ENCODE data around the gene MMP17. TPM values are rescaled to one million over a fixed set of nuclear protein-coding genes. Genes with fewer than 3 reads are reported as not detected.

Gene MMP17
- total and polyA plus RNA-seq, 2 donors (not counting 3 experiments of a cell fraction or from before 2014, with no cell fraction given) = 3.6 to 10.8 TPM

DNA sequence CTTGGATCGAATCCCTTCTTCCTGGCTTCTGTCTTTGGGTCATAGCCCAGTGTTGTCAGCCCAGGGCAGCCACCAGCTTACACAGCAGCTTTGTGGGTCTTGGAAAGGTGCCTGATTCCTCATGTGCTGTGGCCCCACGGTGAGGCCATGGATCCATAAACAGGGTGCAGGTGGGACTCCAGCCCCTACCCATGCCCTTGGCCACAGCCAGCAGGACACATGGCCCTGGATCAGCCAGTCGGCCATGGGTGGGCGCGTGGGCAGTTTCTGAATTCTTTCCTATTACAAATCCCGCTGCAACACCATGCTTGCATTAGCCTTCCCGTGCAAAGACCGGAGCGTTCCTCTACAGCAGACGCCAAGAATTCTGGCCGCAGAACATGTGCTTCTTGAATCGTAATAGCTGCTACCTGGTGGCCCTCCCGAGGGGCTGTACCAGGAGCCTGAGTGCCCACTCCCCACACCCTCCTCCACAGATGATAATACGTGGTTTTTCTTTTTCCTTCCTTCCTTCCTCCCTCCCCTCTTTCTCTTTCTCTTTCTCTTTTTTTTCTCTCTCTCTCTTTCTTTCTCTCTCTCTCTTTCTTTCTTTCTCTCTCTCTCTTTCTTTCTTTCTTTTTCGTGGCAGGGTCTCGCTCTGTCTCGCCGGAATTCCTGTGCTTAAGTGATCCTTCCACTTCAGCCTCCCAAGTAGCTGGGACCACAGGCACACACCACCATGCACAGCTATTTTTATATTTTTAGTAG lies 2.9 kb upstream of the MMP17 start:
- Histone ChIP-seq H4K20me1 (replicated peaks; ENCODE audit: control insufficient read depth, extremely low read depth, insufficient read depth, low read length) (no peaks in the 10 kb centered on the region), H3K27ac (ENCODE audit: insufficient read depth, low read depth, low read length) (no peak overlapping the region), H3K27me3 (ENCODE audit: control insufficient read depth in 2 of 2, insufficient read depth in 2 of 2, low read length in 2 of 2) (peaks cover 0 to 4% of the 10 kb centered on the region in 2 experiments), H3K79me2 (ENCODE audit: control insufficient read depth, insufficient read depth, low read length) (no peaks in the 10 kb centered on the region), H3K4me3 (replicated peaks in 1 of 3; ENCODE audit: insufficient read depth in 1 of 3, low read depth in 1 of 3, low read length in 3 of 3) (no peak overlapping the region), H3K9me3 (replicated peaks; ENCODE audit: control insufficient read depth, insufficient read depth, low read length) (no peaks in the 10 kb centered on the region), H3K36me3 (ENCODE audit: control insufficient read depth in 2 of 2, extremely low read depth in 1 of 2, insufficient read depth in 2 of 2, low read length in 2 of 2) (no peaks in the 10 kb centered on the region), H2AFZ (ENCODE audit: low read depth, low read length) (no peak overlapping the region), H3K9me1 (replicated peaks; ENCODE audit: control insufficient read depth, extremely low read depth, insufficient read depth, low read length) (no peaks in the 10 kb centered on the region), H3K4me1 (ENCODE audit: control insufficient read depth, extremely low read depth, insufficient read depth, low read length) (peaks cover 8% of the 10 kb centered on the region), H3K4me2 (ENCODE audit: insufficient read depth, low read length) (no peak overlapping the region), H3K9ac (replicated peaks; ENCODE audit: extremely low read depth, insufficient read depth, low read length) (no peak overlapping the region)
- dilution Hi-C loops (cut with MboI; ENCODE audit: extremely low pct_ligation_motif_present, low sequenced_read_pairs) = no loop called here
- FAIRE-seq = no peak
- TF ChIP-seq CTCF (IDR thresholded peaks at IDR 0.05; ENCODE audit: extremely low read depth in 1 of 2, insufficient read depth in 1 of 2, low read depth in 1 of 2, low read length in 2 of 2) (no peak), FOS (IDR thresholded peaks at IDR 0.05; ENCODE audit: borderline replicate concordance, insufficient read depth, low read length) (no peak), JUN (IDR thresholded peaks at IDR 0.05; ENCODE audit: borderline replicate concordance, insufficient read depth, insufficient read length, low read depth) (no peak), MYC (IDR thresholded peaks at IDR 0.05; ENCODE audit: low read depth, low read length) (no peak)
- DNase-seq (ENCODE audit: low read depth, low spot score) = no peak
- BruUV-seq (replicated peaks) = no TSS peak
- ChIA-PET POLR2A (interaction anchor here (0.6 kb wide), 1 partner anchor 111 kb away, joined by 3 read pairs; no protein-coding TSS in a partner anchor), CTCF (interaction anchor here (1.3 to 1.7 kb wide), 3 partner anchors 19 to 721 kb away, joined by 3 to 7 read pairs (median 5); no protein-coding TSS in a partner anchor)
- intact Hi-C loops (cut with micrococcal nuclease) = no loop called here
